Common myeloid progenitor, CD34-positive (primary cell): ENCODE data around the gene GABRG3.

Experiments
- CTCF ChIA-PET: fragments of 350-600 bp; sonication (Branson Sonifier 250); formaldehyde crosslinking; loops from one replicate; lab custom pipeline; 2021; ENCODE audit warnings: antibody characterized with exemption; lab: Charles Lee
- POLR2A ChIA-PET: fragments of 350-600 bp; sonication (Branson Sonifier 250); formaldehyde crosslinking; loops from one replicate; lab custom pipeline; 2021; ENCODE audit warnings: antibody characterized with exemption; lab: Charles Lee
- DNase-seq, 3 donors: peaks; one replicate each; pipeline versions ENCODE4 v3.0.0 to v3.0.0-alpha.2; 2013
- H3K27ac ChIP-seq, 2 experiments: 1 replicate in 1 of 2; 2 replicates in 1 of 2; pipeline ENCODE4 v1.7.0; 2013; ENCODE audit warnings: inconsistent platforms in 2 of 2, low read length in 2 of 2, mild to moderate bottlenecking in 2 of 2, low read depth in 1 of 2, moderate library complexity in 1 of 2; ENCODE audit not compliant: severe bottlenecking in 2 of 2, insufficient read depth in 1 of 2, poor library complexity in 1 of 2
- H3K27me3 ChIP-seq, 5 experiments: replicated peaks in 2 of 5; 1 replicate in 3 of 5; 2 replicates in 2 of 5; pipeline versions ENCODE4 v1.6.1 to v1.7.0; 2013; ENCODE audit warnings: low read length in 4 of 5, mild to moderate bottlenecking in 2 of 5, moderate library complexity in 2 of 5, inconsistent platforms in 1 of 5; ENCODE audit not compliant: insufficient read depth in 5 of 5, control insufficient read depth in 4 of 5
- H3K36me3 ChIP-seq, 4 experiments: 1 replicate in 2 of 4; 2 replicates in 2 of 4; pipeline versions ENCODE4 v1.6.1 to v1.7.0; 2013; ENCODE audit warnings: low read length in 3 of 4, control low read depth in 1 of 4, mild to moderate bottlenecking in 1 of 4; ENCODE audit not compliant: control insufficient read depth in 4 of 4, insufficient read depth in 4 of 4
- H3K4me1 ChIP-seq, 4 experiments: 1 replicate in 3 of 4; 2 replicates in 1 of 4; pipeline versions ENCODE4 v1.6.1 to v1.7.1; 2013; ENCODE audit warnings: low read length in 3 of 4, mild to moderate bottlenecking in 3 of 4, control low read depth in 1 of 4, inconsistent platforms in 1 of 4, moderate library complexity in 1 of 4; ENCODE audit not compliant: control insufficient read depth in 4 of 4, insufficient read depth in 4 of 4; ENCODE audit errors: control extremely low read depth in 1 of 4
- H3K4me3 ChIP-seq, 7 experiments: 1 replicate in 4 of 7; 2 replicates in 3 of 7; pipeline versions ENCODE4 v1.5.1 to v1.7.0; 2013; ENCODE audit warnings: mild to moderate bottlenecking in 7 of 7, low read length in 6 of 7, moderate library complexity in 6 of 7, inconsistent platforms in 2 of 7, low read depth in 2 of 7, control low read depth in 1 of 7; ENCODE audit not compliant: insufficient read depth in 4 of 7, control insufficient read depth in 1 of 7; ENCODE audit errors: extremely low read depth in 1 of 7
- H3K9me3 ChIP-seq, 5 experiments: 1 replicate in 4 of 5; 2 replicates in 1 of 5; pipeline versions ENCODE4 v1.6.1 to v1.7.1; 2013; ENCODE audit warnings: low read length in 4 of 5, mild to moderate bottlenecking in 2 of 5, inconsistent platforms in 1 of 5, low read depth in 1 of 5, moderate library complexity in 1 of 5; ENCODE audit not compliant: control insufficient read depth in 4 of 5, insufficient read depth in 2 of 5; ENCODE audit errors: control extremely low read depth in 1 of 5
- WGBS: methylation state at CpG from one replicate; pipeline ENCODE4 v1.1.5; 2013; ENCODE audit not compliant: insufficient coverage; 5-methylcytosine and 5-hydroxymethylcytosine counted together

Gene GABRG3

GRCh38 chr15:27272427-27272826 is 301.4 kb downstream of the GABRG3 start:
- Histone ChIP-seq H3K27me3 (no peaks in the 10 kb centered on the region), H3K27ac (no peak overlapping the region), H3K36me3 (no peaks in the 10 kb centered on the region), H3K4me1 (no peaks in the 10 kb centered on the region), H3K9me3 (no peaks in the 10 kb centered on the region), H3K4me3 (no peak overlapping the region)
- ChIA-PET POLR2A (no interaction called here), CTCF (no interaction called here)
- DNase-seq, result no peak

GRCh38 chr15:27273506-27273905 is 302.5 kb downstream of the GABRG3 start:
- DNase-seq, result no peak
- H3K27me3 ChIP-seq, result no peaks in the 10 kb centered on the region
- H3K4me1 ChIP-seq, result no peaks in the 10 kb centered on the region
- ChIA-PET CTCF (no interaction called here), POLR2A (no interaction called here)
- no peak overlapping the region for H3K4me3 ChIP-seq
- 84% methylated on average over 2 of the region's 3 CpGs for WGBS
- no peaks in the 10 kb centered on the region for H3K36me3 ChIP-seq
- no peak overlapping the region for H3K27ac ChIP-seq
- H3K9me3 ChIP-seq, result no peaks in the 10 kb centered on the region

DNA sequence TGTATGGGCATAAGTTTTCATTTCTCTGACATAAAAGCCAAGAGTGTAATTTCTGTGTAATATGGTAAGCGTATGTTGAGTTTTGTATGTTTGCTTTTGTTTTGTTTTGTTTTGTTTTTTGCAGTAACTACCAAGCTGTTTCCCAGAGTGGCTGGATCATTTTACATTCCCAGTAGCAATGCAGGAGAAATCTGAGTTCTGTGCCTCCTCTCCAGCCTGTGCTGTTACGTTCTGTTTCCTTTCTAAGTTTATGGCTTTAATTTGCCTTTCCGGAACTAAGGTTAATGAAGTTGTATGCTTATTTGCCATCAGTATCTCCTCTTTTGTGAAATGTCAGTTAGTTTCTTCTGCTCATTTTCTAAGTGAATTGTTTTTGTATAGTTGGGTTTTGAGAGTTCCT is 307.8 kb downstream of the GABRG3 start:
- CTCF ChIA-PET, result no interaction called here
- H3K36me3 ChIP-seq, result no peaks in the 10 kb centered on the region
- WGBS, result 90% methylated on average over 2 of the region's 3 CpGs
- H3K4me1 ChIP-seq, result no peaks in the 10 kb centered on the region
- no peak for DNase-seq
- no peaks in the 10 kb centered on the region for H3K27me3 ChIP-seq
- POLR2A ChIA-PET, result no interaction called here
- no peak overlapping the region for H3K4me3 ChIP-seq
- H3K27ac ChIP-seq, result no peak overlapping the region
- no peaks in the 10 kb centered on the region for H3K9me3 ChIP-seq

DNA sequence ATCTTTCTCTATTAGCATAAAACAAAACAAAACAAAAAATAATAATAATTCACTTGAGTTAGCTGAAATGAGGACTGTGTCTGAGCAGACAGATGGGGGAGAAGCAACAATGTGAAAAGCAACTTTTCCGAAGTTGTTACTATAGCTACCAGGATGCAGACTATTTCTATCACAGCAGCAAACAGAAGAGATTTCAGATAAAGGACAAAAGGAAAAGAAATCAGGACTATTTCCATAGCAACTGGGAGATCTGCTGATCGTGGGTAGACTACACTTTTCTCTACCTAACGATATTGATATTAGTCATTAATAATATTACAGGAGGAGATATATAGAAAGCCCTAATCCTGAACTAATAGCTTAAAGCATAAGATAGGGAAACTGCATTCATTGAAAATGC is 321.7 kb downstream of the GABRG3 start:
- WGBS, result 100% methylated on average over 1 of the region's 3 CpGs
- POLR2A ChIA-PET, result no interaction called here

DNA sequence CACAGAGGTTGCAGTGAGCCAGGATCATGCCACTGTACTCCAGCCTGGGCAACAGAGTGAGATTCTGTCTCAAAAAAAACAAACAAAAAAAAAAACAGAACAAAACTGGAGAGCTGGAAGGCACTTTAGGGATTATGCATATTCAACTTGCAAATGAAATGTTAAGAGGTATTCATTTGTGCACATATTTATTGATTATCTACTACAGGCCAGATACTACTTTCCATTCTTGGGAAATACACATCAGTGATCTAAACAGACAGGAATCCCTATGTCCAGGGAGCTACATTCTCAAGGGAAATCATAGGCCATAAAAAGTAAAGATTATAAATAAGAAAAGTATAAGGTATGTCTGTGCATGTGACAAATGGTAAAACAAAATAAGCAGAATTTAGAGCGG is 322.6 kb downstream of the GABRG3 start:
- Histone ChIP-seq H3K27me3 (no peaks in the 10 kb centered on the region), H3K4me3 (no peak overlapping the region), H3K36me3 (no peaks in the 10 kb centered on the region), H3K4me1 (no peaks in the 10 kb centered on the region), H3K9me3 (no peaks in the 10 kb centered on the region), H3K27ac (no peak overlapping the region)
- POLR2A ChIA-PET, result no interaction called here
- DNase-seq, result no peak
- WGBS, result 100% methylated on average over 1 of the region's 1 CpG
- CTCF ChIA-PET, result interaction anchor here (0.6 kb wide), 1 partner anchor 340 kb away, joined by 3 read pairs; no protein-coding TSS in a partner anchor

More for the DNA sequence above, 321.7 kb downstream of the GABRG3 start:
- DNase-seq, result no peak
- CTCF ChIA-PET, result no interaction called here
- Histone ChIP-seq H3K27ac (no peak overlapping the region), H3K27me3 (no peaks in the 10 kb centered on the region), H3K36me3 (no peaks in the 10 kb centered on the region), H3K4me3 (no peak overlapping the region), H3K9me3 (no peaks in the 10 kb centered on the region), H3K4me1 (no peaks in the 10 kb centered on the region)

GRCh38 chr15:27317736-27318135 is 346.8 kb downstream of the GABRG3 start:
- 93% methylated on average over 2 of the region's 5 CpGs for WGBS
- ChIA-PET POLR2A (no interaction called here), CTCF (no interaction called here)
- Histone ChIP-seq H3K36me3 (no peaks in the 10 kb centered on the region), H3K27ac (no peak overlapping the region), H3K4me1 (no peaks in the 10 kb centered on the region), H3K27me3 (no peaks in the 10 kb centered on the region), H3K4me3 (no peak overlapping the region), H3K9me3 (no peaks in the 10 kb centered on the region)
- no peak for DNase-seq

DNA sequence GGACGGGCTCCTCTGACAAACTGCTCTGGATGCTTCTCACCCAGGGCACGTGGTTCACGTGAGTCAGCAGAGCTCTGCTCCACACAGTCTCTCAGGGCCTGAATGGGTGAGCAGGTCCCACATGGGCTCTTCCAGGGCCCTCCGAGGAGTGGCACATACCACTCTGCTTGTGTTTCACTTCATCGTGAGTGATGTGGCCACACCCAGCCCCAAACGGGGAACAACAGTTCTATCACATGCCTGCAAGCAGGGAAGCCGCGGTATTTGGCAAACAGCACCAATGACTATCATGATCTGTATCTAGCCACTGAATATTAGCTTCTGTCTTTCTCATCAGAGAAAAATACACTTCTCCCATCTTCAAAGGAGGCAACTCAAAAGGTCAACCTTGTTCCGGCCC is 352.8 kb downstream of the GABRG3 start:
- Histone ChIP-seq H3K27me3 (no peaks in the 10 kb centered on the region), H3K27ac (no peak overlapping the region), H3K9me3 (peaks cover 0 to 3% (median 0%) of the 10 kb centered on the region in 5 experiments), H3K4me3 (no peak overlapping the region), H3K4me1 (no peaks in the 10 kb centered on the region), H3K36me3 (no peaks in the 10 kb centered on the region)
- ChIA-PET CTCF (interaction anchor here (1.4 kb wide), 1 partner anchor 30 kb away, joined by 3 read pairs; no protein-coding TSS in a partner anchor), POLR2A (no interaction called here)
- 93% methylated on average over 8 of the region's 9 CpGs for WGBS
- DNase-seq, result no peak
